ENCODE data around the gene IL1RAPL1.

Gene IL1RAPL1

GRCh38 chrX:29952016-29952415, 1364.8 kb downstream of the IL1RAPL1 start:
- Histone ChIP-seq H3K36me3 (replicated peaks in 1 of 2; ENCODE audit: control insufficient read depth in 2 of 2, insufficient read depth in 2 of 2, low read length in 2 of 2) (no peaks in the 10 kb centered on the region), H2BK12ac (ENCODE audit: low read length) (no peak overlapping the region), H4K91ac (ENCODE audit: low read depth, low read length, poor library complexity) (no peak overlapping the region), H2BK5ac (ENCODE audit: low read length) (no peak overlapping the region), H3K9me3 (replicated peaks in 1 of 2; ENCODE audit: control insufficient read depth in 2 of 2, insufficient read depth in 1 of 2, low read depth in 1 of 2, low read length in 2 of 2) (no peaks in the 10 kb centered on the region), H3K4me1 (ENCODE audit: control insufficient read depth in 2 of 2, insufficient read depth in 1 of 2, low read depth in 1 of 2, low read length in 2 of 2) (no peaks in the 10 kb centered on the region), H3K23ac (ENCODE audit: low read depth, low read length, poor library complexity) (no peak overlapping the region), H3K9ac (ENCODE audit: low read depth, low read length, poor library complexity) (no peak overlapping the region), H3K18ac (ENCODE audit: low read length) (no peak overlapping the region), H3K4ac (ENCODE audit: low read length) (no peak overlapping the region), H3K79me1 (ENCODE audit: low read depth, low read length) (no peaks in the 10 kb centered on the region), H2AFZ (ENCODE audit: low read length) (no peak overlapping the region), H2BK120ac (ENCODE audit: low read depth, low read length) (no peak overlapping the region), H3K14ac (ENCODE audit: low read length) (no peak overlapping the region), H3K27me3 (ENCODE audit: control insufficient read depth in 3 of 3, insufficient read depth in 3 of 3, low read depth in 1 of 3, low read length in 3 of 3) (no peaks in the 10 kb centered on the region), H2AK5ac (ENCODE audit: low read depth, low read length) (no peak overlapping the region), H3K27ac (replicated peaks; ENCODE audit: low read length) (no peak overlapping the region), H3K4me3 (ENCODE audit: low read length in 2 of 2) (no peak overlapping the region), H4K8ac (ENCODE audit: low read depth, low read length) (no peak overlapping the region), H3K4me2 (ENCODE audit: insufficient read depth, low read length, poor library complexity, severe bottlenecking) (no peak overlapping the region), H2BK15ac (ENCODE audit: low read length) (no peak overlapping the region)
- DNase-seq (ENCODE audit: low spot score) = no peak
- no CpG with 5 or more reads among the region's 3 CpGs for WGBS, 2 donors (ENCODE audit: extremely low coverage in 2 of 2, insufficient read length in 2 of 2, insufficient replicate concordance in 1 of 2)

GRCh38 chrX:29962061-29962460, 1374.8 kb downstream of the IL1RAPL1 start:
- no peak overlapping the region for H2BK5ac ChIP-seq (ENCODE audit: low read length)
- H3K4me1 ChIP-seq (ENCODE audit: control insufficient read depth in 2 of 2, insufficient read depth in 1 of 2, low read depth in 1 of 2, low read length in 2 of 2) = no peaks in the 10 kb centered on the region
- no CpG with 5 or more reads among the region's 2 CpGs for WGBS, 2 donors (ENCODE audit: extremely low coverage in 2 of 2, insufficient read length in 2 of 2, insufficient replicate concordance in 1 of 2)
- H2BK15ac ChIP-seq (ENCODE audit: low read length) = no peak overlapping the region
- DNase-seq (ENCODE audit: low spot score) = no peak
- H3K27me3 ChIP-seq (ENCODE audit: control insufficient read depth in 3 of 3, insufficient read depth in 3 of 3, low read depth in 1 of 3, low read length in 3 of 3) = no peaks in the 10 kb centered on the region
- no peak overlapping the region for H4K8ac ChIP-seq (ENCODE audit: low read depth, low read length)
- H3K36me3 ChIP-seq (replicated peaks in 1 of 2; ENCODE audit: control insufficient read depth in 2 of 2, insufficient read depth in 2 of 2, low read length in 2 of 2) = no peaks in the 10 kb centered on the region
- no peaks in the 10 kb centered on the region for H3K9me3 ChIP-seq (replicated peaks in 1 of 2; ENCODE audit: control insufficient read depth in 2 of 2, insufficient read depth in 1 of 2, low read depth in 1 of 2, low read length in 2 of 2)
- no peak overlapping the region for H2BK12ac ChIP-seq (ENCODE audit: low read length)
- H3K27ac ChIP-seq (replicated peaks; ENCODE audit: low read length) = no peak overlapping the region
- H3K23ac ChIP-seq (ENCODE audit: low read depth, low read length, poor library complexity) = no peak overlapping the region
- H2BK120ac ChIP-seq (ENCODE audit: low read depth, low read length) = no peak overlapping the region
- no peak overlapping the region for H3K4ac ChIP-seq (ENCODE audit: low read length)
- no peak overlapping the region for H3K4me3 ChIP-seq (ENCODE audit: low read length in 2 of 2)
- no peak overlapping the region for H3K4me2 ChIP-seq (ENCODE audit: insufficient read depth, low read length, poor library complexity, severe bottlenecking)
- H2AK5ac ChIP-seq (ENCODE audit: low read depth, low read length) = no peak overlapping the region
- no peak overlapping the region for H3K18ac ChIP-seq (ENCODE audit: low read length)
- no peak overlapping the region for H2AFZ ChIP-seq (ENCODE audit: low read length)
- no peaks in the 10 kb centered on the region for H3K79me1 ChIP-seq (ENCODE audit: low read depth, low read length)
- H3K14ac ChIP-seq (ENCODE audit: low read length) = no peak overlapping the region
- H3K9ac ChIP-seq (ENCODE audit: low read depth, low read length, poor library complexity) = no peak overlapping the region
- H4K91ac ChIP-seq (ENCODE audit: low read depth, low read length, poor library complexity) = no peak overlapping the region

GRCh38 chrX:29965634-29966033, 1378.4 kb downstream of the IL1RAPL1 start:
- WGBS, 2 donors (ENCODE audit: extremely low coverage in 2 of 2, insufficient read length in 2 of 2, insufficient replicate concordance in 1 of 2) = no CpG with 5 or more reads among the region's 1 CpG
- Histone ChIP-seq H2AFZ (ENCODE audit: low read length) (no peak overlapping the region), H3K4me3 (ENCODE audit: low read length in 2 of 2) (no peak overlapping the region), H3K18ac (ENCODE audit: low read length) (no peak overlapping the region), H3K27ac (replicated peaks; ENCODE audit: low read length) (no peak overlapping the region), H4K8ac (ENCODE audit: low read depth, low read length) (no peak overlapping the region), H3K14ac (ENCODE audit: low read length) (no peak overlapping the region), H3K79me1 (ENCODE audit: low read depth, low read length) (no peaks in the 10 kb centered on the region), H3K4me2 (ENCODE audit: insufficient read depth, low read length, poor library complexity, severe bottlenecking) (no peak overlapping the region), H2BK12ac (ENCODE audit: low read length) (no peak overlapping the region), H3K9me3 (replicated peaks in 1 of 2; ENCODE audit: control insufficient read depth in 2 of 2, insufficient read depth in 1 of 2, low read depth in 1 of 2, low read length in 2 of 2) (no peaks in the 10 kb centered on the region), H3K9ac (ENCODE audit: low read depth, low read length, poor library complexity) (no peak overlapping the region), H3K27me3 (ENCODE audit: control insufficient read depth in 3 of 3, insufficient read depth in 3 of 3, low read depth in 1 of 3, low read length in 3 of 3) (no peaks in the 10 kb centered on the region), H3K36me3 (replicated peaks in 1 of 2; ENCODE audit: control insufficient read depth in 2 of 2, insufficient read depth in 2 of 2, low read length in 2 of 2) (no peaks in the 10 kb centered on the region), H3K4me1 (ENCODE audit: control insufficient read depth in 2 of 2, insufficient read depth in 1 of 2, low read depth in 1 of 2, low read length in 2 of 2) (no peaks in the 10 kb centered on the region), H3K23ac (ENCODE audit: low read depth, low read length, poor library complexity) (no peak overlapping the region), H2BK15ac (ENCODE audit: low read length) (no peak overlapping the region), H2AK5ac (ENCODE audit: low read depth, low read length) (no peak overlapping the region), H4K91ac (ENCODE audit: low read depth, low read length, poor library complexity) (no peak overlapping the region), H2BK5ac (ENCODE audit: low read length) (no peak overlapping the region), H3K4ac (ENCODE audit: low read length) (no peak overlapping the region), H2BK120ac (ENCODE audit: low read depth, low read length) (no peak overlapping the region)
- no peak for DNase-seq (ENCODE audit: low spot score)

DNA sequence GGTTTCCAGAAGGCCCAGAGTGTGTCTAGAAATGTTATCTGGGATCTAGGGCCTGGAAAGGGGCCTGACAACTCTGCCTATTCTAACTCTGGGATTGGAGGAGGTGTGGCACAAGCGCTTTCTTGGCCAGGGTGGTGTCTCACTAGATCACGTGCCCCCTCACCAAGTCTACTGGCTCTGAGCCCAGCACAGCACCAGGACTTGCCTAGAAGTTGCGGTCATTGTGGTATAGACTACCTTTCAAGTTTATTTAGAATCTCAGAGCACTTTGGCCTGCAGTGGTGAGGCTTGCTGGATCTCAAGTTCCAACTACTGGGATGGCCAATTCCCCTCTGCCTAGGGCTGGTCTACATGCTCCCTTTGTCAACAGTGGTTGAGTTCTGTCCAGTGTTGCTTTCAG, 1404.8 kb downstream of the IL1RAPL1 start:
- no peak overlapping the region for H2BK15ac ChIP-seq (ENCODE audit: low read length)

More for the DNA sequence above, 1404.8 kb downstream of the IL1RAPL1 start:
- DNase-seq (ENCODE audit: low spot score) = no peak
- no CpG with 5 or more reads among the region's 3 CpGs for WGBS, 2 donors (ENCODE audit: extremely low coverage in 2 of 2, insufficient read length in 2 of 2, insufficient replicate concordance in 1 of 2)
- Histone ChIP-seq H3K36me3 (replicated peaks in 1 of 2; ENCODE audit: control insufficient read depth in 2 of 2, insufficient read depth in 2 of 2, low read length in 2 of 2) (no peaks in the 10 kb centered on the region), H2BK5ac (ENCODE audit: low read length) (no peak overlapping the region), H3K4me1 (ENCODE audit: control insufficient read depth in 2 of 2, insufficient read depth in 1 of 2, low read depth in 1 of 2, low read length in 2 of 2) (no peaks in the 10 kb centered on the region), H4K8ac (ENCODE audit: low read depth, low read length) (no peak overlapping the region), H3K14ac (ENCODE audit: low read length) (no peak overlapping the region), H3K9ac (ENCODE audit: low read depth, low read length, poor library complexity) (no peak overlapping the region), H3K27me3 (ENCODE audit: control insufficient read depth in 3 of 3, insufficient read depth in 3 of 3, low read depth in 1 of 3, low read length in 3 of 3) (no peaks in the 10 kb centered on the region), H2AFZ (ENCODE audit: low read length) (no peak overlapping the region), H3K27ac (replicated peaks; ENCODE audit: low read length) (no peak overlapping the region), H2AK5ac (ENCODE audit: low read depth, low read length) (no peak overlapping the region), H4K91ac (ENCODE audit: low read depth, low read length, poor library complexity) (no peak overlapping the region), H3K4me2 (ENCODE audit: insufficient read depth, low read length, poor library complexity, severe bottlenecking) (no peak overlapping the region), H3K4me3 (ENCODE audit: low read length in 2 of 2) (no peak overlapping the region), H2BK120ac (ENCODE audit: low read depth, low read length) (no peak overlapping the region), H3K4ac (ENCODE audit: low read length) (no peak overlapping the region), H3K79me1 (ENCODE audit: low read depth, low read length) (no peaks in the 10 kb centered on the region), H3K18ac (ENCODE audit: low read length) (no peak overlapping the region), H3K23ac (ENCODE audit: low read depth, low read length, poor library complexity) (no peak overlapping the region), H3K9me3 (replicated peaks in 1 of 2; ENCODE audit: control insufficient read depth in 2 of 2, insufficient read depth in 1 of 2, low read depth in 1 of 2, low read length in 2 of 2) (no peaks in the 10 kb centered on the region), H2BK12ac (ENCODE audit: low read length) (no peak overlapping the region)

Data from neuronal stem cell (in vitro differentiated cells).